GM12891 (cell line): Measurements from ENCODE around the gene MACROH2A1.

ENCODE experiments used
- PAX5 ChIP-seq: IDR thresholded peaks from 2 replicates; pipeline ENCODE4 v1.6.1; 2011; ENCODE audit warnings: low read length, moderate library complexity, mild to moderate bottlenecking; ENCODE audit not compliant: insufficient read depth, severe bottlenecking
- POLR2A ChIP-seq: IDR thresholded peaks from 2 replicates; pipeline ENCODE4 v1.6.1; 2011; ENCODE audit warnings: low read depth, low read length, control low read depth
- POLR2AphosphoS5 ChIP-seq: IDR thresholded peaks from 2 replicates; pipeline ENCODE4 v1.6.1; 2011; ENCODE audit warnings: low read depth, low read length, control low read depth
- SPI1 ChIP-seq: IDR thresholded peaks from 2 replicates; pipeline ENCODE4 v1.6.1; 2011; ENCODE audit warnings: low read depth, low read length, control low read depth
- TAF1 ChIP-seq: IDR thresholded peaks from 2 replicates; pipeline ENCODE4 v1.6.1; 2011; ENCODE audit warnings: low read depth, low read length, control low read depth

GRCh38 chr5:135386886-135387628 is 12.0 kb downstream of the MACROH2A1 start:
- TF ChIP-seq POLR2A (no peak), PAX5 (no peak), TAF1 (no peak), POLR2AphosphoS5 (no peak), SPI1 (no peak)
